Upper lobe of left lung (tissue), 6 donors: Measurements from ENCODE around the gene DYSF. TPM values are rescaled to one million over a fixed set of nuclear protein-coding genes. Genes with fewer than 3 reads are reported as not detected.
"Not testable (repeated sequence)": the region's sequence is repeated elsewhere in the genome, so short reads cannot be mapped to it uniquely, and the experiment has no call there.

Experiments
- ATAC-seq, 2 donors: fragments of 200-7000 bp; cut with Tn5 transposase; one replicate each; pipeline ENCODE4 v1.9.1; 2022; ENCODE audit warnings: mild to moderate bottlenecking in 2 of 2, moderate library complexity in 2 of 2; ENCODE audit not compliant: low FRiP score in 2 of 2
- DNase-seq, 2 donors: peaks; one replicate each; pipeline ENCODE4 v3.0.0-alpha.2; 2019 to 2020
- H3K27ac ChIP-seq, 4 donors: fragments of 200-600 bp; sonication (generic); one replicate each; pipeline ENCODE4 v1.5.1; 2016 to 2019
- H3K27me3 ChIP-seq, 4 donors: fragments of 200-600 bp; sonication (generic); one replicate each; pipeline ENCODE4 v1.5.1; 2017 to 2019
- H3K36me3 ChIP-seq, 4 donors: fragments of 200-600 bp; sonication (generic); one replicate each; pipeline ENCODE4 v1.5.1; 2016 to 2019
- H3K4me1 ChIP-seq, 4 donors: fragments of 200-600 bp; sonication (generic); one replicate each; pipeline ENCODE4 v1.5.1; 2018 to 2019
- H3K4me3 ChIP-seq, 4 donors: fragments of 200-600 bp; sonication (generic); one replicate each; pipeline ENCODE4 v1.5.1; 2017 to 2019; ENCODE audit warnings: mild to moderate bottlenecking in 2 of 4, moderate library complexity in 1 of 4
- H3K9me3 ChIP-seq, 4 donors: fragments of 200-600 bp; sonication (generic); one replicate each; pipeline ENCODE4 v1.5.1; 2018 to 2019
- EP300 ChIP-seq, 4 donors: sonication (generic); formaldehyde crosslinking; IDR thresholded peaks; one replicate each; pipeline ENCODE4 v1.5.1; 2017; ENCODE audit warnings: antibody characterized with exemption in 4 of 4, control low read depth in 2 of 4
- POLR2A ChIP-seq, 4 donors: fragments of 450-650 bp; IDR thresholded peaks; one replicate each; pipeline ENCODE4 v1.5.1; 2016 to 2017; ENCODE audit warnings: antibody characterized with exemption in 4 of 4, mild to moderate bottlenecking in 2 of 4
- POLR2AphosphoS5 ChIP-seq, 2 donors: sonication (generic); formaldehyde crosslinking; IDR thresholded peaks; one replicate each; pipeline ENCODE4 v1.5.1; 2017; ENCODE audit warnings: antibody characterized with exemption in 2 of 2
- WGBS, 2 donors: methylation state at CpG; one replicate each; pipeline ENCODE4 v1.1.5; 2017 to 2018; 5-methylcytosine and 5-hydroxymethylcytosine counted together
- total RNA-seq, 6 donors: library from RNA; depleted of rRNA in 4 of 6; stranded (reverse); fragments of >200 nt in 4 of 6; gene quantifications; one replicate each; pipeline versions ENCODE4 v1.1.0 to v1.2.1, GENCODE V29; 2016 to 2021
- TF ChIP-seq, protein P1 (sequence below), 6 experiments: fragments of 450-650 bp in 4 of 6; fragments of 200-600 bp in 2 of 6; sonication (generic) in 2 of 6; IDR thresholded peaks; one replicate each; pipeline ENCODE4 v1.5.1; 2016 to 2019; ENCODE audit warnings: antibody characterized with exemption in 6 of 6
- donor health status: DM: no; HTN: no; CAD: no; lungs with moderate emphysema.
- donor health status: DM: no; HTN: yes; CAD: no; lungs with severe emphysema.

The DYSF gene
- total RNA-seq, 6 donors from 2014 or later, result 17.5 to 72.7 (median 42.7) TPM

DNA sequence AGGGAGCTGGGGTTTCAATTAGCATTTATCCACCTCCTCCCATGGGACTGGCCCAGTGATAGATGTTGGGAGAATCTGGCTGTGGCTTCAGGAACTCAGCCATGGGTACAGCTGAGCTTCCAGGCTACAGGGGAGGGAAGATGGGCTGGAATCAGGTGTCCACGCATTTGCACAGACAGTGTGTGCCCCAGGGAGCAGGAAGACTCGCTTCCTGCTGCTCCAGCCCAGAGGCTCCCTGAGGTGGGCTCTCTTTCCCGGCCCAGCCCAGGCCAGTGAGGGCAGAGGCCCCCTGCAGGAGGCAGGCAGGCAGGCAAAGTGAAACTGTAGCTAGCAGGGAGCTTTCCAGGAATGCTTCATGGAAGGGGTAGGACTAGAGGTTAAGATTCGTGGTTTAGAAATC, 28.7 kb downstream of the DYSF start:
- TF ChIP-seq EP300 (IDR thresholded peaks at IDR 0.05), result no peak
- TF ChIP-seq POLR2A (IDR thresholded peaks at IDR 0.05), result no peak
- TF ChIP-seq, protein P1, sequence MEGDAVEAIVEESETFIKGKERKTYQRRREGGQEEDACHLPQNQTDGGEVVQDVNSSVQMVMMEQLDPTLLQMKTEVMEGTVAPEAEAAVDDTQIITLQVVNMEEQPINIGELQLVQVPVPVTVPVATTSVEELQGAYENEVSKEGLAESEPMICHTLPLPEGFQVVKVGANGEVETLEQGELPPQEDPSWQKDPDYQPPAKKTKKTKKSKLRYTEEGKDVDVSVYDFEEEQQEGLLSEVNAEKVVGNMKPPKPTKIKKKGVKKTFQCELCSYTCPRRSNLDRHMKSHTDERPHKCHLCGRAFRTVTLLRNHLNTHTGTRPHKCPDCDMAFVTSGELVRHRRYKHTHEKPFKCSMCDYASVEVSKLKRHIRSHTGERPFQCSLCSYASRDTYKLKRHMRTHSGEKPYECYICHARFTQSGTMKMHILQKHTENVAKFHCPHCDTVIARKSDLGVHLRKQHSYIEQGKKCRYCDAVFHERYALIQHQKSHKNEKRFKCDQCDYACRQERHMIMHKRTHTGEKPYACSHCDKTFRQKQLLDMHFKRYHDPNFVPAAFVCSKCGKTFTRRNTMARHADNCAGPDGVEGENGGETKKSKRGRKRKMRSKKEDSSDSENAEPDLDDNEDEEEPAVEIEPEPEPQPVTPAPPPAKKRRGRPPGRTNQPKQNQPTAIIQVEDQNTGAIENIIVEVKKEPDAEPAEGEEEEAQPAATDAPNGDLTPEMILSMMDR (IDR thresholded peaks at IDR 0.05), result no peak
- TF ChIP-seq POLR2AphosphoS5 (IDR thresholded peaks at IDR 0.05), result no peak
- ATAC-seq (peak in 1 of 2 donors; percentile 52), DNase-seq (no peak)
- H3K4me3 ChIP-seq, result no peak overlapping the region
- peaks cover 0 to 5% (median 4%) of the 10 kb centered on the region in 4 donors for H3K4me1 ChIP-seq
- H3K9me3 ChIP-seq, result no peaks in the 10 kb centered on the region
- WGBS, 2 donors, result 45 to 64% methylated on average over 2 to 4 of the region's 4 CpGs
- peaks cover 0 to 19% (median 2%) of the 10 kb centered on the region in 4 donors for H3K36me3 ChIP-seq
- no peak overlapping the region for H3K27ac ChIP-seq
- H3K27me3 ChIP-seq, result no peaks in the 10 kb centered on the region

DNA sequence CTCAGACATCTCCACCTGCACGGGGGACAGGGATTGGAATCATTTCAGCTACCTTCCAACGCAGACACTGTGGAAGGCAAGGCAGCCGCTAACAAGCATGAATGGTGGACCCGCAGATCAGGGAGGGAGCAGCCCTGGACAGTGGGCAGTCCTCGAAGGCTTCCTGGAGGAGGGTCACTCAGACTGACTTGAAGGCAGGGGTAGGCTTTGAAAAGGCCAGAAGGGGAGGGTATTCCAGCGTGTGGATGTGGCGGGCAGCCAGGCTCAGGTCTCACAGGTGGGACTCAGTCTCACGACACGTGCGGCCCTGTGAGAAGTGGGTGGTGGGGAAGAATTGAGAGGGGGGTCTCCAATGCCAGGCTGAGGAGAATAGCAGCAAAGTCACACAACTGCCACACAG, 29.9 kb downstream of the DYSF start:
- no peak overlapping the region for H3K27ac ChIP-seq
- TF ChIP-seq POLR2A (IDR thresholded peaks at IDR 0.05), result no peak
- TF ChIP-seq, protein P1 (IDR thresholded peaks at IDR 0.05), result no peak
- DNase-seq, result no peak
- WGBS, 2 donors, result 84 to 92% methylated on average over 10 of the region's 10 CpGs
- no peak overlapping the region for H3K4me3 ChIP-seq
- peaks cover 0 to 19% (median 2%) of the 10 kb centered on the region in 4 donors for H3K36me3 ChIP-seq
- H3K9me3 ChIP-seq, result no peaks in the 10 kb centered on the region
- ATAC-seq, result no peak
- no peaks in the 10 kb centered on the region for H3K27me3 ChIP-seq
- H3K4me1 ChIP-seq, result peaks cover 0 to 5% (median 2%) of the 10 kb centered on the region in 4 donors

DNA sequence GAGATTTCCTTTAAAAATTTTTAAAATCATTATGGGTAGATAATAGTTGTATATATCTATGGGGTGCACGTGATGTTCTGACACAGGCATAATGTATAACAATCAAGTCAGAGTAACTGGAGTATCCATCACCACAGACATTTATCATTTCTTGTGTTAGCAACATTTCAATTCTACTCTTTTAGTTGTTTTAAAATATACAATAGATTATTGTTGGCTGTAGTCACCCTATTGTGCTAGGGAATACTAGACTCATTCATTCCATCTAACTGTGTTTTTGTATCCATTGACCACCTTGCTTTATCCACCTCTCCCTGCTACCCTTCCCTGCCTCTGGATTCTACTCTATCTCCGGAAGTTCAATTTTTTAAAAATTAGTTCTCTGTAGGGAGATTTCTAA, 31.0 kb downstream of the DYSF start:
- peaks cover 0 to 5% (median 0%) of the 10 kb centered on the region in 4 donors for H3K4me1 ChIP-seq
- TF ChIP-seq POLR2A (IDR thresholded peaks at IDR 0.05), result no peak
- TF ChIP-seq POLR2AphosphoS5 (IDR thresholded peaks at IDR 0.05), result no peak
- TF ChIP-seq, protein P1 (IDR thresholded peaks at IDR 0.05), result no peak
- TF ChIP-seq EP300 (IDR thresholded peaks at IDR 0.05), result no peak

DNA sequence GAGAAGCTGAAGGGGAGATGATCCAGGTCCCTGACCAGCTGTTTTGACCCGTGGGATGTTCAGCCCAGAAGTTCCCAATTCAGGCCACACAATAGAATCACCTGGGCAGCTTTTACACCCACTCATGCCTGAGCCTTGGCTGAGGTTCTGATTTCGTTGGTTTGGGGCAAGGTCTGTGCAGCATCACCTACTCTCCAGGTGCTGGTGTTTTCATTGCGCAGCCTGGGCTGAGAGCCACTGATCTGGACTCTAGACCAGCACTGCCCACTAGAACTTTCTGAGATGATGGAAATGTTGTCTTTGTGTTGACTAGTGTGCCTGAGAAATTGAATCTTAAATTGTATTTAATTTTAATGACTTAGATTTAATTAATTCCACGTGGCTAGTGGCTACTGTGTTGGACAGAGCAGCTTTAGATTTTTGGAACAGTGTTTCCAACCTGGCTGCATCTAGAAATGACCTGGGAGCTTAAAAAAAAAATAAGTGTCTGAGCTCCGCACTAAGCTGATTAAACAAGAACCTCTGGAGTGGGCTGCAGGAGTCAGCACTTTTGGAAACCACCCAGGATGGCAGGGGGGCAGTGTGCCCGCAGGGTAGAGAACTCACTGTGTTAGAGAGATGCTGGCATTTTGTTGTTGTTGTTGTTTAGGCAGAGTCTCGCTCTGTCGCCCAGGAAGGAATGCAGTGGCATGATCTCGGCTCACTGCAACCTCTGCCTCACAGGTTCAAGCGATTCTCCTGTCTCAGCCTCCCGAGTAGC, 33.7 kb downstream of the DYSF start:
- TF ChIP-seq, protein P1 (IDR thresholded peaks at IDR 0.05), result no peak
- no peak for TF ChIP-seq POLR2AphosphoS5 (IDR thresholded peaks at IDR 0.05)
- TF ChIP-seq EP300 (IDR thresholded peaks at IDR 0.05), result no peak
- TF ChIP-seq POLR2A (IDR thresholded peaks at IDR 0.05), result no peak
- H3K36me3 ChIP-seq, result peaks cover 0 to 13% (median 0%) of the 10 kb centered on the region in 4 donors
- H3K9me3 ChIP-seq, result no peaks in the 10 kb centered on the region
- H3K4me1 ChIP-seq, result peaks cover 0 to 5% (median 0%) of the 10 kb centered on the region in 4 donors
- H3K27ac ChIP-seq, result peak overlapping the region in 2 of 4 donors; percentile 30 to 41
- H3K27me3 ChIP-seq, result no peaks in the 10 kb centered on the region
- 71 to 75% methylated on average over 10 to 11 of the region's 11 CpGs for WGBS, 2 donors
- DNase-seq, result no peak
- ATAC-seq, result no peak
- no peak overlapping the region for H3K4me3 ChIP-seq

More for the DNA sequence above, 31.0 kb downstream of the DYSF start:
- ATAC-seq (no peak), DNase-seq (no peak)
- Histone ChIP-seq H3K9me3 (no peaks in the 10 kb centered on the region), H3K27me3 (no peaks in the 10 kb centered on the region), H3K36me3 (peaks cover 0 to 19% (median 2%) of the 10 kb centered on the region in 4 donors), H3K27ac (no peak overlapping the region), H3K4me3 (no peak overlapping the region)
- WGBS, 2 donors, result 92 to 95% methylated on average over 2 of the region's 2 CpGs

DNA sequence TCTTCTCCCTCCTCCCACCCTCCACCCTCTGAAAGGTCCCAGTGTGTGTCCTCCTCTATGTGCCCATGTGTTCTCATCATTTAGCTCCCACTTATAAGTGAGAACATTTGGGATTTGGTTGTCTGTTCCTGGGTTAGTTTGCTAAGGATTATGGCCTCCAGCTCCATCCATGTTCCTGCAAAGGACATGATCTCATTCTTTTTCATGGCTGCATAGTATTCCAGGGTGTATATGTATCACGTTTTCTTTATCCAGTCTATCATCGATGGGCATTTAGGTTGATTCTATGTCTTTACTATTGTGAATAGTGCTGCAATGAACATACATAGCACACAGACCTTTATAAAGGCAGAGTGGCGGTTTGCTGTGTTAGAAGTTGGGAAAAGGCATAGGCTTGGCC, 38.2 kb downstream of the DYSF start:
- WGBS, 2 donors, result 87 to 88% methylated on average over 3 of the region's 3 CpGs
- ATAC-seq, result not testable (repeated sequence)

More for the DNA sequence above, 38.2 kb downstream of the DYSF start:
- H3K4me1 ChIP-seq, H3K9me3 ChIP-seq, DNase-seq, H3K36me3 ChIP-seq, H3K4me3 ChIP-seq, H3K27me3 ChIP-seq: not testable (repeated sequence)
- peak overlapping the region in 3 of 4 donors; percentile 28 to 72 (median 65) for H3K27ac ChIP-seq
